Large intestine (tissue), 3 donors: ENCODE measurements around the gene GARIN5A. TPM values are rescaled to one million over a fixed set of nuclear protein-coding genes. Genes with fewer than 3 reads are reported as not detected.
"Not testable (repeated sequence)": the region's sequence is repeated elsewhere in the genome, so short reads cannot be mapped to it uniquely, and the experiment has no call there.

Source experiments
- DNase-seq, 2 donors: peaks; one replicate each; pipeline versions ENCODE4 v3.0.0 to v3.0.0-alpha.2; 2013
- H3K27ac ChIP-seq: one replicate; pipeline ENCODE4 v1.5.1; 2013; ENCODE audit warnings: low read length
- H3K27me3 ChIP-seq: 2 replicates; pipeline ENCODE4 v1.6.1; 2013; ENCODE audit warnings: low read length; ENCODE audit not compliant: control insufficient read depth, insufficient read depth
- H3K36me3 ChIP-seq: 2 replicates; pipeline ENCODE4 v1.6.1; 2013; ENCODE audit warnings: low read length; ENCODE audit not compliant: control insufficient read depth, insufficient read depth
- H3K4me1 ChIP-seq: one replicate; pipeline ENCODE4 v1.6.1; 2013; ENCODE audit warnings: low read length; ENCODE audit not compliant: control insufficient read depth, insufficient read depth
- H3K4me3 ChIP-seq: one replicate; pipeline ENCODE4 v1.5.1; 2013; ENCODE audit warnings: low read length
- H3K9me3 ChIP-seq: one replicate; pipeline ENCODE4 v1.6.1; 2013; ENCODE audit warnings: mild to moderate bottlenecking, low read depth, low read length, moderate library complexity; ENCODE audit not compliant: control insufficient read depth
- WGBS: methylation state at CpG from one replicate; pipeline ENCODE4 v1.1.5; 2013; ENCODE audit warnings: low lambda C conversion rate; ENCODE audit not compliant: insufficient coverage; 5-methylcytosine and 5-hydroxymethylcytosine counted together
- polyA plus RNA-seq: library from polyadenylated mRNA; unstranded; fragments of 120-200 nt; gene quantifications from one replicate; pipeline ENCODE4 v1.2.1, GENCODE V29; 2013

Gene GARIN5A
- polyA plus RNA-seq, 1 donor: 2.7 TPM

GRCh38 chr19:50449236-50449899 is 27.3 kb downstream of the GARIN5A start:
- Histone ChIP-seq H3K27me3 (peaks cover 6% of the 10 kb centered on the region), H3K9me3 (no peaks in the 10 kb centered on the region), H3K36me3 (no peaks in the 10 kb centered on the region), H3K4me1 (no peaks in the 10 kb centered on the region), H3K4me3 (no peak overlapping the region), H3K27ac (no peak overlapping the region)
- no peak for DNase-seq
- no CpG with 5 or more reads among the region's 14 CpGs for WGBS

- Histone ChIP-seq H3K9me3 (no peaks in the 10 kb centered on the region), H3K27ac (no peak overlapping the region), H3K4me3 (no peak overlapping the region), H3K36me3 (no peaks in the 10 kb centered on the region), H3K27me3 (peaks cover 6% of the 10 kb centered on the region), H3K4me1 (no peaks in the 10 kb centered on the region)
- 94% methylated on average over 5 of the region's 10 CpGs for WGBS
- no peak for DNase-seq
Observed at GRCh38 chr19:50447750-50448149, 28.9 kb downstream of the GARIN5A start.

DNA sequence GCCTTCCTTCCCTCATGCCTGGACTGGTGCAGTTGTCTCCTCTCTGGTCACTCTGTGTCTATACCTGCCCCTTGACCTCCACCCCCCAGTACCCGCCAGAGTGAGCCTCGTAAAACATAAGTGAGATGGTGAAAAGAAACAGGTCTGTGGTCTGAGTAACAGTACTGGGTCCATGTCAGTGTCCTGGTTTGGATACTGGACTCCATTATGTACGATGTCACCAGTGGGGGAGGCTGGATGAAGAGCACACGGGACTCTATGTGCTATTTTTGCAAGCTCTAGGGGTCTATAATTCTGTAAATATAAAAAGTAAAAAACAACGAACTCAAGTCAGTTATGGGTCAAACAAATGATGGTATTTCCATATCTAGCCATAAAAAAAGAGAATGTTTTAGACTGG is 29.6 kb downstream of the GARIN5A start:
- no peaks in the 10 kb centered on the region for H3K4me1 ChIP-seq
- H3K36me3 ChIP-seq: no peaks in the 10 kb centered on the region
- DNase-seq: no peak
- no peak overlapping the region for H3K27ac ChIP-seq
- peaks cover 6% of the 10 kb centered on the region for H3K27me3 ChIP-seq
- WGBS: no CpG with 5 or more reads among the region's 5 CpGs
- H3K9me3 ChIP-seq: no peaks in the 10 kb centered on the region
- H3K4me3 ChIP-seq: no peak overlapping the region

- WGBS: 100% methylated on average over 1 of the region's 1 CpG
Observed at GRCh38 chr19:50444059-50444458, 32.6 kb downstream of the GARIN5A start.

DNA sequence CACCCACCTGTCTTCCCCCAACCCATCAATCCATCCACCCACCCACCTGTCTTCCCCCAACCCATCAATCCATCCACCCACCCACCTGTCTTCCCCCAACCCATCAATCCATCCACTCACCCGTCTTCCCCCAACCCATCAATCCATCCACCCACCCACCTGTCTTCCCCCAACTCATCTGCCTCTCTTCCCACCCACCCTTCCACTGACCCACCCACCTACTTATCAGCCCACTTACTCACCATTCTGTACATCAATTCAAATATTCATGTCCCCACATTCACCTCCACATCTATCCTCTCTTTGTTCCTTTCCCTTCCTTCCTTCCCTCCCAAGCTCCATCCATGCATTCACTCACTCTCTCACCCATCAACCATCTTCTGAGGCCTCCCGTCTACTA is 37.5 kb downstream of the GARIN5A start:
- not testable (repeated sequence) for H3K4me3 ChIP-seq, H3K27me3 ChIP-seq, H3K36me3 ChIP-seq, H3K4me1 ChIP-seq, H3K9me3 ChIP-seq, H3K27ac ChIP-seq, DNase-seq
- 100% methylated on average over 1 of the region's 2 CpGs for WGBS

More at GRCh38 chr19:50444059-50444458, 32.6 kb downstream of the GARIN5A start:
- H3K27ac ChIP-seq: no peak overlapping the region
- H3K4me3 ChIP-seq: no peak overlapping the region
- no peaks in the 10 kb centered on the region for H3K27me3 ChIP-seq
- DNase-seq: no peak
- H3K36me3 ChIP-seq: no peaks in the 10 kb centered on the region
- no peaks in the 10 kb centered on the region for H3K4me1 ChIP-seq
- no peaks in the 10 kb centered on the region for H3K9me3 ChIP-seq

- Histone ChIP-seq H3K36me3 (no peaks in the 10 kb centered on the region), H3K4me1 (no peaks in the 10 kb centered on the region), H3K9me3 (no peaks in the 10 kb centered on the region), H3K27me3 (peaks cover 16% of the 10 kb centered on the region), H3K27ac (no peak overlapping the region), H3K4me3 (no peak overlapping the region)
- DNase-seq: no peak
- WGBS: 100% methylated on average over 1 of the region's 5 CpGs
Observed at GRCh38 chr19:50437862-50438449, 38.7 kb downstream of the GARIN5A start.

DNA sequence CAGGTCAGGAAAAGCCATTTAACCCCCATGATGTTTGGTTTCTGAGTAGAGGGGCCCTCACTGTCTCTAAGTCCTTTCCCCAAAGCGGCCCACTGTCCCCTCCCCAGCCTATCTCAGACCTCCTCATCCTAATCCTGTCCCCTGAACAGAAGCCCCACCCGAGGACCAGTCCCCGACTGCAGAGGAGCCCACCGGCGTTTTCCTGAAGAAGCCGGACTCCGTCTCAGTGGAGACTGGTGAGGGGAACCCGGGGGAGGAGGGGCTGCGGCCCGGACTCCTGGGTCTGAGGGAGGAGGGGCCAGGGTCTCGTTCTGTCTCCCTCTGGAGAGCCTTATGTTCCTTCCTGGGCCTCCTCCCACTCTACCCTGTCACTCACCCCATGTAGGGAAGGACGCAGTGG is 41.0 kb downstream of the GARIN5A start:
- no peak overlapping the region for H3K4me3 ChIP-seq
- no peak for DNase-seq
- H3K27ac ChIP-seq: no peak overlapping the region
- H3K36me3 ChIP-seq: no peaks in the 10 kb centered on the region
- peaks cover 34% of the 10 kb centered on the region for H3K27me3 ChIP-seq
- H3K4me1 ChIP-seq: peaks cover 10% of the 10 kb centered on the region
- H3K9me3 ChIP-seq: no peaks in the 10 kb centered on the region
- no CpG with 5 or more reads among the region's 12 CpGs for WGBS

- H3K4me1 ChIP-seq: peaks cover 10% of the 10 kb centered on the region
- no peak for DNase-seq
- H3K27ac ChIP-seq: no peak overlapping the region
- no peak overlapping the region for H3K4me3 ChIP-seq
- no peaks in the 10 kb centered on the region for H3K9me3 ChIP-seq
- WGBS: no CpG with 5 or more reads among the region's 17 CpGs
- H3K27me3 ChIP-seq: peaks cover 37% of the 10 kb centered on the region
- H3K36me3 ChIP-seq: no peaks in the 10 kb centered on the region
Observed at GRCh38 chr19:50435221-50435620, 41.4 kb downstream of the GARIN5A start.

GRCh38 chr19:50434525-50434924 is 42.1 kb downstream of the GARIN5A start:
- DNase-seq: no peak
- WGBS: no CpG with 5 or more reads among the region's 12 CpGs
- peaks cover 42% of the 10 kb centered on the region for H3K27me3 ChIP-seq

DNA sequence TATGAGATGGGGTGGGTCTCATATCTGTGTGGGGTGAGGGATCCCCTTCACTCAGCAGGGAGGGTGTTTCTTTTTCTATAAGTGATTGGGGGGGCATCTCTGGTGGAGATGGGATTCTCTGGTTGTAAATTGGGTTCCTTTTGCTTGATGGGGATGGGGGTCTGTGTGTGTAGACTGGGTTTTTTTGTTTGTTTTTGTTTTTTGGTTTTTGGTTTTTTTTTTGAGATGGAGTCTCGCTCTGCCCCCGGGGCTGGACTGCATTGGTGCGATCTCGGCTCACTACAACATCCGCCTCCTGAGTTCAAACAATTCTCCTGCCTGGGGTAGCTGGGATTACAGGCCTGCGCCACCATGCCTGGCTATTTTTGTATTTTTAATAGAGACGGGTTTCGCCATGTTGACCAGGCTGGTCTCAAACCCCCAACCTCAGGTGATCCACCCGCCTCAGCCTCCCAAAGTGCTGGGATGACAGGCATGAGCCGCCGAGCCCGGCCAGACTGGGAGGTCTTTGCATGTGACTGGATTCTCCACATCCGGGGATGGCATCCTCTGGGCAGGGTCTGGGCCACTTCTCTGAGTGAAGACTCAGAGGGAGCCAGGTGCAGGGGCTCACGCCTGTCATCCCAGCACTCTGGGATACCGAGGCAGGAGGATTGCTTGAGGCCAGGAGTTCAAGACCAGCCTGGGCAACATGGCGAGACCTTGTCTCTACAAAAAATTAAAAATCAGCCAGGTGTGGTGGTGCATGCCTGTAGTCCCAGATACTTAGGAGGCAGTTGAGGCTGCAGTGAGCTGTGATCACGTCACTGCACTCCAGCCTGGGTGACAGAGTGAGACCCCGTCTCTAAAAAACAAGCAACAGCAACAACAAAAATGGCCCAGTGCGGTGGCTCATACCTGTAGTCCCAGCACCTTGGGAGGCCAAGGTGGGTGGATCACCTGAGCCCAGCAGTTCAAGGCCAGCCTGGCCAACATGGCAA is 43.2 kb downstream of the GARIN5A start:
- H3K4me1 ChIP-seq: peaks cover 10% of the 10 kb centered on the region
- H3K4me3 ChIP-seq: no peak overlapping the region
- no peak overlapping the region for H3K27ac ChIP-seq
- WGBS: no CpG with 5 or more reads among the region's 19 CpGs
- H3K36me3 ChIP-seq: no peaks in the 10 kb centered on the region
- H3K27me3 ChIP-seq: peaks cover 51% of the 10 kb centered on the region
- H3K9me3 ChIP-seq: no peaks in the 10 kb centered on the region
- no peak for DNase-seq

More at GRCh38 chr19:50434525-50434924, 42.1 kb downstream of the GARIN5A start:
- no peak overlapping the region for H3K27ac ChIP-seq
- no peaks in the 10 kb centered on the region for H3K36me3 ChIP-seq
- H3K9me3 ChIP-seq: no peaks in the 10 kb centered on the region
- peaks cover 10% of the 10 kb centered on the region for H3K4me1 ChIP-seq
- no peak overlapping the region for H3K4me3 ChIP-seq
